SK-N-SH (cell line): Measurements from ENCODE around the gene ACSM5. TPM values are rescaled to one million over a fixed set of nuclear protein-coding genes. Genes with fewer than 3 reads are reported as not detected.

Experiments used
- CTCF ChIA-PET: fragments of 300-600, 350-600 bp; formaldehyde crosslinking; extraction: SDS; loops from one replicate; lab custom pipeline; 2021; lab: Yijun Ruan, JAX
- POLR2A ChIA-PET: fragments of 350-600 bp; sonication (Branson Sonifier 250); formaldehyde crosslinking; extraction: SDS; loops from one replicate; lab custom pipeline; 2020; ENCODE audit warnings: antibody characterized with exemption, inconsistent platforms; lab: Yijun Ruan, JAX
- DNase-seq: peaks from one replicate; pipeline ENCODE4 v3.0.0; 2012
- H2AFZ ChIP-seq: fragments of 200-600 bp; sonication (generic); 2 replicates; pipeline ENCODE4 v1.8.1; 2016; ENCODE audit warnings: antibody characterized with exemption, mild to moderate bottlenecking, low read depth
- H3F3A ChIP-seq: fragments of 200-600 bp; sonication (generic); replicated peaks from 2 replicates; pipeline ENCODE3; 2016; ENCODE audit warnings: antibody characterized with exemption, mild to moderate bottlenecking; ENCODE audit not compliant: insufficient read depth
- H3K27ac ChIP-seq, 2 experiments: fragments of 200-500 bp in 1 of 2; fragments of 200-600 bp in 1 of 2; sonication (Bioruptor generic) in 1 of 2; sonication (generic), shearing (Covaris generic) in 1 of 2; 2 replicates each; pipeline versions ENCODE4 v1.5.1 to v1.6.1; 2014 to 2016; ENCODE audit warnings: low read depth in 2 of 2, inconsistent platforms in 1 of 2, low read length in 1 of 2, mild to moderate bottlenecking in 1 of 2, mixed read lengths in 1 of 2
- H3K27me3 ChIP-seq: fragments of 200-600 bp; sonication (generic), shearing (Covaris generic); 2 replicates; pipeline ENCODE4 v1.6.1; 2016; ENCODE audit warnings: mixed run types; ENCODE audit not compliant: insufficient read depth
- H3K36me3 ChIP-seq, 2 experiments: fragments of 200-500 bp in 1 of 2; fragments of 200-600 bp in 1 of 2; sonication (Bioruptor generic) in 1 of 2; sonication (generic) in 1 of 2; replicated peaks in 1 of 2; 2 replicates each; pipeline versions ENCODE3 to v1.5.1; 2014 to 2016; ENCODE audit warnings: low read length in 1 of 2, mild to moderate bottlenecking in 1 of 2; ENCODE audit not compliant: insufficient read depth in 2 of 2, control insufficient read depth in 1 of 2
- H3K4me1 ChIP-seq, 2 experiments: fragments of 200-500 bp in 1 of 2; fragments of 200-600 bp in 1 of 2; sonication (Bioruptor generic) in 1 of 2; sonication (generic), shearing (Covaris generic) in 1 of 2; 2 replicates each; pipeline versions ENCODE4 v1.5.1 to v1.6.1; 2014 to 2016; ENCODE audit warnings: low read depth in 1 of 2, low read length in 1 of 2, mixed run types in 1 of 2; ENCODE audit not compliant: insufficient read depth in 2 of 2, control insufficient read depth in 1 of 2
- H3K4me2 ChIP-seq: fragments of 200-600 bp; sonication (generic), shearing (Covaris generic); 2 replicates; pipeline ENCODE4 v1.6.1; 2017; ENCODE audit warnings: mixed run types
- H3K4me3 ChIP-seq, 2 experiments: fragments of 200-500 bp in 1 of 2; fragments of 200-600 bp in 1 of 2; sonication (Bioruptor generic) in 1 of 2; sonication (generic), shearing (Covaris generic) in 1 of 2; 2 replicates each; pipeline versions ENCODE4 v1.5.1 to v1.8.1; 2014 to 2016; ENCODE audit warnings: low read depth in 2 of 2, inconsistent platforms in 1 of 2, low read length in 1 of 2, mild to moderate bottlenecking in 1 of 2, mixed read lengths in 1 of 2, moderate library complexity in 1 of 2
- H3K79me2 ChIP-seq: fragments of 200-600 bp; sonication (generic); 2 replicates; pipeline ENCODE4 v1.8.1; 2017; ENCODE audit warnings: mild to moderate bottlenecking; ENCODE audit not compliant: insufficient read depth
- H3K9ac ChIP-seq: fragments of 200-600 bp; sonication (generic); 2 replicates; pipeline ENCODE4 v1.6.1; 2017; ENCODE audit warnings: mixed run types
- H3K9me2 ChIP-seq: fragments of 200-600 bp; sonication (generic); 2 replicates; pipeline ENCODE4 v1.6.1; 2017; ENCODE audit warnings: mixed run types
- H3K9me3 ChIP-seq: fragments of 200-600 bp; sonication (generic); 2 replicates; pipeline ENCODE4 v1.6.1; 2017; ENCODE audit warnings: mixed run types, mild to moderate bottlenecking, moderate library complexity
- H4K20me1 ChIP-seq: fragments of 200-600 bp; sonication (generic); 2 replicates; pipeline ENCODE4 v1.6.1; 2017; ENCODE audit warnings: mild to moderate bottlenecking, mixed run types; ENCODE audit not compliant: insufficient read depth
- CHD2 ChIP-seq: fragments of 150-350 bp; IDR thresholded peaks from 2 replicates; pipeline ENCODE4 v1.6.1; 2018; ENCODE audit warnings: low read length; ENCODE audit not compliant: partially characterized antibody
- CTCF ChIP-seq: fragments of 200-600 bp; sonication (generic); IDR thresholded peaks from 2 replicates; pipeline ENCODE4 v1.6.1; 2017; ENCODE audit warnings: antibody characterized with exemption, mild to moderate bottlenecking, moderate library complexity
- ELF1 ChIP-seq: IDR thresholded peaks from 2 replicates; pipeline ENCODE4 v1.4.0; 2012
- EZH2phosphoT487 ChIP-seq: fragments of 200-600 bp; sonication (generic); IDR thresholded peaks from 2 replicates; pipeline ENCODE4 v1.6.1; 2017; ENCODE audit warnings: low read depth, mixed run types, mild to moderate bottlenecking, antibody characterized with exemption, moderate library complexity, borderline replicate concordance
- FOSL2 ChIP-seq: IDR thresholded peaks from 2 replicates; pipeline ENCODE4 v1.4.0; 2012; ENCODE audit warnings: low read depth, mild to moderate bottlenecking, moderate library complexity, borderline replicate concordance
- GABPA ChIP-seq: IDR thresholded peaks from 2 replicates; pipeline ENCODE4 v1.4.0; 2012; ENCODE audit warnings: low read depth, mild to moderate bottlenecking
- MEF2A ChIP-seq: IDR thresholded peaks from 2 replicates; pipeline ENCODE4 v1.4.0; 2012; ENCODE audit warnings: low read depth, borderline replicate concordance
- MXI1 ChIP-seq: IDR thresholded peaks from 2 replicates; pipeline ENCODE4 v1.6.1; 2012; ENCODE audit warnings: mild to moderate bottlenecking, low read depth, low read length, improper control_type of control experiment
- NFIC ChIP-seq: IDR thresholded peaks from 2 replicates; pipeline ENCODE4 v1.4.0; 2012; ENCODE audit warnings: borderline replicate concordance
- NRF1 ChIP-seq: IDR thresholded peaks from 2 replicates; pipeline ENCODE4 v1.6.1; 2012; ENCODE audit warnings: low read depth, mild to moderate bottlenecking, low read length
- PBX3 ChIP-seq: IDR thresholded peaks from 2 replicates; pipeline ENCODE4; 2012
- RCOR1 ChIP-seq: fragments of 150-350 bp; IDR thresholded peaks from 2 replicates; pipeline ENCODE4 v1.6.1; 2017; ENCODE audit warnings: antibody characterized with exemption, low read length
- REST ChIP-seq: IDR thresholded peaks from 2 replicates; pipeline ENCODE4 v1.6.1; 2012; ENCODE audit warnings: mild to moderate bottlenecking, low read depth, low read length, moderate library complexity
- RXRA ChIP-seq: IDR thresholded peaks from 2 replicates; pipeline ENCODE4 v1.4.0; 2012; ENCODE audit warnings: low read depth, mild to moderate bottlenecking, borderline replicate concordance
- SIN3A ChIP-seq: IDR thresholded peaks from 2 replicates; pipeline ENCODE4 v1.6.1; 2012; ENCODE audit warnings: low read depth, mild to moderate bottlenecking, low read length, moderate library complexity, borderline replicate concordance
- TEAD4 ChIP-seq: IDR thresholded peaks from 2 replicates; pipeline ENCODE4 v1.4.0; 2012; ENCODE audit warnings: mild to moderate bottlenecking, borderline replicate concordance; ENCODE audit not compliant: insufficient read depth
- YY1 ChIP-seq: IDR thresholded peaks from 2 replicates; pipeline ENCODE4 v1.4.0; 2012; ENCODE audit warnings: low read depth, mild to moderate bottlenecking
- WGBS: methylation state at CpG from one replicate; pipeline ENCODE4 v1.1.6; 2017; ENCODE audit warnings: low lambda C conversion rate; 5-methylcytosine and 5-hydroxymethylcytosine counted together
- polyA plus RNA-seq, 3 experiments: library from polyadenylated mRNA; depleted of rRNA; stranded (reverse); fragments of >200 nt; gene quantifications; 2 replicates each; pipeline ENCODE4 v1.2.3, GENCODE V29; 2012

ACSM5 gene
- polyA plus RNA-seq, 1 of the 3 experiments (the other 2 are of a cell fraction): not detected

- H3K9ac ChIP-seq: no peak overlapping the region
- no peaks in the 10 kb centered on the region for H3K9me2 ChIP-seq
- no peak for TF ChIP-seq REST
- TF ChIP-seq SIN3A: no peak
- TF ChIP-seq CHD2: no peak
- TF ChIP-seq YY1: no peak
- no peak for TF ChIP-seq PBX3
- no peaks in the 10 kb centered on the region for H3K27me3 ChIP-seq
- no peaks in the 10 kb centered on the region for H3K4me1 ChIP-seq
- H3K79me2 ChIP-seq: no peaks in the 10 kb centered on the region
- H3K4me2 ChIP-seq: no peak overlapping the region
- no peaks in the 10 kb centered on the region for H3K36me3 ChIP-seq
- CTCF ChIA-PET: interaction anchor here (1.2 to 8.0 kb wide), 2 partner anchors 11 to 96 kb away, joined by 3 to 61 read pairs; no protein-coding TSS in a partner anchor
- H4K20me1 ChIP-seq: no peaks in the 10 kb centered on the region
- no peak overlapping the region for H3K4me3 ChIP-seq
- POLR2A ChIA-PET: no interaction called here
- H3K27ac ChIP-seq: no peak overlapping the region
- no peaks in the 10 kb centered on the region for H3F3A ChIP-seq
- H3K9me3 ChIP-seq: no peaks in the 10 kb centered on the region
- 11% methylated on average over 2 of the region's 2 CpGs for WGBS
- no peak overlapping the region for H2AFZ ChIP-seq
- no peak for DNase-seq
Measured at GRCh38 chr16:20395946-20396345, 13.4 kb upstream of the ACSM5 start.

- Histone ChIP-seq H3K4me3 (no peak overlapping the region), H4K20me1 (no peaks in the 10 kb centered on the region), H3K36me3 (no peaks in the 10 kb centered on the region), H3K4me2 (no peak overlapping the region), H3K27me3 (no peaks in the 10 kb centered on the region), H3K4me1 (no peaks in the 10 kb centered on the region), H3K9ac (no peak overlapping the region), H2AFZ (no peak overlapping the region), H3F3A (no peaks in the 10 kb centered on the region), H3K9me3 (no peaks in the 10 kb centered on the region), H3K27ac (no peak overlapping the region), H3K9me2 (no peaks in the 10 kb centered on the region), H3K79me2 (no peaks in the 10 kb centered on the region)
- POLR2A ChIA-PET: no interaction called here
- 57% methylated on average over 7 of the region's 7 CpGs for WGBS
- CTCF ChIA-PET: interaction anchor here (1.2 to 8.0 kb wide), 2 partner anchors 12 to 97 kb away, joined by 3 to 61 read pairs; no protein-coding TSS in a partner anchor
- DNase-seq: no peak
- TF ChIP-seq RXRA (no peak), NFIC (no peak), NRF1 (no peak), CTCF (no peak), MEF2A (no peak), EZH2phosphoT487 (no peak), MXI1 (no peak), FOSL2 (no peak), TEAD4 (no peak), RCOR1 (no peak), REST (no peak), ELF1 (no peak), GABPA (no peak)
Measured at GRCh38 chr16:20396846-20397467, 12.4 kb upstream of the ACSM5 start.
